GM12878 (cell line): ENCODE results near the gene USP4.

ENCODE experiments used
- BRCA1 ChIP-seq: IDR thresholded peaks from 2 replicates; pipeline ENCODE4 v1.6.1; 2011; ENCODE audit warnings: low read depth, low read length, improper control_type of control experiment
- CTCF ChIP-seq, 3 experiments: IDR thresholded peaks in 2 of 3; conservative IDR thresholded peaks in 1 of 3; 2 replicates each; pipeline ENCODE4 v1.5.1; 2011; ENCODE audit warnings: low read depth in 3 of 3, low read length in 3 of 3, mild to moderate bottlenecking in 3 of 3, control low read depth in 2 of 3, moderate library complexity in 2 of 3, inconsistent platforms in 1 of 3, mixed read lengths in 1 of 3; ENCODE audit not compliant: control insufficient read depth in 2 of 3, insufficient read depth in 1 of 3; ENCODE audit errors: extremely low read depth in 1 of 3
- EGR1 ChIP-seq, 2 experiments: IDR thresholded peaks; 1 replicate in 1 of 2; 2 replicates in 1 of 2; pipeline ENCODE4 v1.6.1; 2011 to 2012; ENCODE audit warnings: low read depth in 2 of 2, low read length in 2 of 2, borderline replicate concordance in 1 of 2, mild to moderate bottlenecking in 1 of 2, moderate library complexity in 1 of 2
- POLR2A ChIP-seq: IDR thresholded peaks from 2 replicates; pipeline ENCODE4 v1.6.1; 2011; ENCODE audit warnings: low read depth, mild to moderate bottlenecking, low read length
- POLR2AphosphoS2 ChIP-seq: IDR thresholded peaks from 2 replicates; pipeline ENCODE4 v1.6.1; 2011; ENCODE audit warnings: low read depth, mild to moderate bottlenecking, low read length, improper control_type of control experiment, moderate library complexity
- SUZ12 ChIP-seq: fragments of 200-600 bp; sonication (generic); IDR thresholded peaks from one replicate; pipeline ENCODE4 v1.6.1; 2018; ENCODE audit warnings: antibody characterized with exemption, mild to moderate bottlenecking; ENCODE audit not compliant: unreplicated experiment
- TAF1 ChIP-seq: IDR thresholded peaks from 2 replicates; pipeline ENCODE4 v1.6.1; 2011; ENCODE audit warnings: mild to moderate bottlenecking, low read depth, low read length, borderline replicate concordance
- TF ChIP-seq, protein P1 (sequence below): IDR thresholded peaks from 2 replicates; pipeline ENCODE4 v1.6.1; 2011; ENCODE audit warnings: low read depth, mild to moderate bottlenecking, low read length, moderate library complexity, borderline replicate concordance; ENCODE audit errors: extremely low read depth
- TF ChIP-seq, protein P2 (sequence below): IDR thresholded peaks from 2 replicates; pipeline ENCODE4 v1.6.1; 2012; ENCODE audit warnings: low read length, inconsistent platforms

DNA sequence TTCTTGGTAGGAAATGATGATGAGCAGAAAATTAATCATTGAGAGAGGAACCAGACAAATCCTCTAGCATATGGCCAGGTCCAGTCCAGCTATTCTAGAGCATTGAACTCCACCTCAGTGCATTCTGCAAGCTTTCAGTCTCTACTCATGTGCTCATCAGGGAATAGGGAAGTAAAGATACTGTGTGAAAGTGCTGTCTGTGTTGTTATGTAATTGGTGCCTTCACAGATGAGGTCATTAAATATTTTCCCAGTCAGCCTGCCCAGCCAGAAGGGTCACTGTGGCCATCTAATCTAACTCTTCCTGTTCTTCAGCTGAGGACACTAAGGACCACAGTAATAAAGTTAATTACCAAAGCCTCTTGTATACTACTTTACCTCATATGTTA is 91.0 kb downstream of the USP4 start:
- TF ChIP-seq, protein P1, sequence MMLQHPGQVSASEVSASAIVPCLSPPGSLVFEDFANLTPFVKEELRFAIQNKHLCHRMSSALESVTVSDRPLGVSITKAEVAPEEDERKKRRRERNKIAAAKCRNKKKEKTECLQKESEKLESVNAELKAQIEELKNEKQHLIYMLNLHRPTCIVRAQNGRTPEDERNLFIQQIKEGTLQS: no peak
- TF ChIP-seq BRCA1: no peak
- TF ChIP-seq POLR2A: no peak
- TF ChIP-seq, protein P2, sequence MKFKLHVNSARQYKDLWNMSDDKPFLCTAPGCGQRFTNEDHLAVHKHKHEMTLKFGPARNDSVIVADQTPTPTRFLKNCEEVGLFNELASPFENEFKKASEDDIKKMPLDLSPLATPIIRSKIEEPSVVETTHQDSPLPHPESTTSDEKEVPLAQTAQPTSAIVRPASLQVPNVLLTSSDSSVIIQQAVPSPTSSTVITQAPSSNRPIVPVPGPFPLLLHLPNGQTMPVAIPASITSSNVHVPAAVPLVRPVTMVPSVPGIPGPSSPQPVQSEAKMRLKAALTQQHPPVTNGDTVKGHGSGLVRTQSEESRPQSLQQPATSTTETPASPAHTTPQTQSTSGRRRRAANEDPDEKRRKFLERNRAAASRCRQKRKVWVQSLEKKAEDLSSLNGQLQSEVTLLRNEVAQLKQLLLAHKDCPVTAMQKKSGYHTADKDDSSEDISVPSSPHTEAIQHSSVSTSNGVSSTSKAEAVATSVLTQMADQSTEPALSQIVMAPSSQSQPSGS: no peak
- no peak for TF ChIP-seq SUZ12
- no peak for TF ChIP-seq POLR2AphosphoS2
- no peak for TF ChIP-seq CTCF (IDR thresholded peaks at IDR 0.05 in 2 of 3, conservative IDR thresholded peaks at IDR 0.05 in 1 of 3; ENCODE audit: control insufficient read depth in 2 of 3, extremely low read depth in 1 of 3, insufficient read depth in 1 of 3, low read depth in 3 of 3, low read length in 3 of 3)
- no peak for TF ChIP-seq EGR1 (IDR thresholded peaks at IDR 0.05; ENCODE audit: borderline replicate concordance in 1 of 2, low read depth in 2 of 2, low read length in 2 of 2)
- no peak for TF ChIP-seq TAF1
